Muscle layer of duodenum (tissue), 2 donors: ENCODE data around the gene PPFIA4.
A peak's percentile ranks its signal among the peaks of the same experiment; 100 is the strongest.
"Not testable (repeated sequence)": the region's sequence is repeated elsewhere in the genome, so short reads cannot be mapped to it uniquely, and the experiment has no call there.

Experiments used
- H3K27ac ChIP-seq: one replicate; pipeline ENCODE4 v1.7.0; 2013; ENCODE audit warnings: mild to moderate bottlenecking, low read length
- H3K27me3 ChIP-seq: one replicate; pipeline ENCODE4 v1.7.0; 2013; ENCODE audit warnings: low read depth, mild to moderate bottlenecking, control low read depth, low read length
- H3K36me3 ChIP-seq, 2 donors: one replicate each; pipeline ENCODE4 v1.7.0; 2013; ENCODE audit warnings: low read length in 2 of 2, control low read depth in 1 of 2, mild to moderate bottlenecking in 1 of 2; ENCODE audit not compliant: insufficient read depth in 2 of 2, control insufficient read depth in 1 of 2
- H3K4me1 ChIP-seq, 2 donors: one replicate each; pipeline ENCODE4 v1.7.0; 2013; ENCODE audit warnings: low read length in 2 of 2, mild to moderate bottlenecking in 2 of 2, control low read depth in 1 of 2, moderate library complexity in 1 of 2; ENCODE audit not compliant: insufficient read depth in 2 of 2, control insufficient read depth in 1 of 2
- H3K4me3 ChIP-seq, 2 donors: one replicate each; pipeline ENCODE4 v1.7.0; 2013; ENCODE audit warnings: low read length in 2 of 2, low read depth in 1 of 2, mild to moderate bottlenecking in 1 of 2
- H3K9me3 ChIP-seq, 2 donors: one replicate each; pipeline ENCODE4 v1.7.0; 2013; ENCODE audit warnings: low read length in 2 of 2, control low read depth in 1 of 2, mild to moderate bottlenecking in 1 of 2; ENCODE audit not compliant: control insufficient read depth in 1 of 2
- donor health status: healthy.

Gene PPFIA4

DNA sequence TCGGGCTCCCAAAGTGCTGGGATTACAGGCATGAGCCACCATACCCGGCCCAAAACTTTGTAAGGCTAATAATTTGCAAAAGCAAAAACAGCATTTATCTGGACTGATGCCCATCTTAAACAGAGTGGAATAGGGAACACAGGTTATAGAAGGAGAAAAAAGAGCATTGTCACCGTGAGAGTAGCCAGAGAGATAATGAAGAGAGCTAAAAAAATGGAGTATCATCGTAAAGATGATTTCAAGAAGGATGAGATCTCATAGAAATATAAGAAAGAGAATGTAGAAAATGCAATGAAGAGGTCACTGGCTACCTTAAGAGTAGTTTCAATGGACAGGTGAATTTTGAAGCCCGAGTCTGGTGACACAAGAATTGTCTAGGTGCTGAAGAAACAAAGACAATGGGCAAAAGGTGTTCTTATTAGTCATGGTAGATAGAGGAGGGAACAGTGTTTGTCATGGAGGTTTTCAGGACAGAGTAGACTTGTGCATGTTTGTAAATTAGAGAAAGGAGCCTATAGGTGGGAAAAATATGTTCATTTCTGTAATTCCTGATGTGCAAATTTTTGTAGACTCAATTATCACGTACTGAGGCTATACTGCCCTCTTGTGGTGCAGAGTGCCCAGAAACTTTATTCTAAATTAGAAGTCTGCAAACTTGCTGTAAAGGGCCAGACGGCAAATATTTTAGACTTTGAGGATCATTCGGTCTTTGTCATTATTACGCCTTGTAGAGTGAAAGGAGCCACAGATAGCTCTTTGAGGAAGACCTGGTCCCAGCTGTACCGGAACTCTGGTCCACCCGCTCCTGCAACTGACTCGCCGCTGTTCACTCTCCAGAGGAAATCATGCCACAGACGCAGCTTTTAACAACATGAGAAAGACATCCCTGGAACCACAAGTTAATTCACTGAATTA, 27.2 kb upstream of the PPFIA4 start:
- Histone ChIP-seq H3K4me1 (peaks cover 0 to 10% of the 10 kb centered on the region in 2 donors), H3K27ac (no peak overlapping the region), H3K36me3 (no peaks in the 10 kb centered on the region), H3K9me3 (no peaks in the 10 kb centered on the region), H3K4me3 (no peak overlapping the region), H3K27me3 (no peaks in the 10 kb centered on the region)

DNA sequence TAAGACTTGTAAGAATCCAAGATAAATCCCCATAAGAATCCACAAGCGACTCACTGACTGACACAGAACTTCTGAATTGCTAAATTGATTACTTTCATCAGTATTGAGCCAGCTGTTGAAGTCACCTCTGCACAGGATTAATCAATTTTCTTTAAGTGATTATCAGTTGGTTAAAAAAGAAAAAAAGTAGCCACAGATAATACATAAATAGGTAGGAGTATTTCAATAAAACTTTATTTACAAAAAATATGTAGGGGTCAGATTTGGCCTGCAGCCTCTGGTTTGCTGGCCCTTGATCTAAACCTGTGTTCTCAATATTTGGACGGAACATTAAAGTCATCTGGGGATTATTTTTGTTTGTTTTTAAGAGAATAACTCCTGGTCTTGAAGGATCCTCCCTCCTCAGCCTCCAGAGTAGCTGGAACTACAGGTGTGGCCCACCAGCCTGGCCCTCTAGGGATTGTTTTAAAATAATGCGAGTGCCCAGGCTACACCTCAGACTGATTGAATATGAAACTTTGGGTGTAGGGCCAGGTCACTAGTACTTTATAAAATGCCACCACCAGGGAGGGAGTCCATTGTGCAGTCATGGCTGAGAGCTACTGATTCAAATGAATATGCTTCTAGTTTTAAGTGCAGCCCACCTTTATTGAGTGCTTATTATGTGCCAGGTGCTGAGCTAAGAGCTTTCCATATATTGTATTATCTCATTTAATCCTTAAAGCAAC, 25.9 kb upstream of the PPFIA4 start:
- H3K4me3 ChIP-seq = no peak overlapping the region
- no peaks in the 10 kb centered on the region for H3K27me3 ChIP-seq
- H3K4me1 ChIP-seq = peaks cover 0 to 10% of the 10 kb centered on the region in 2 donors
- H3K9me3 ChIP-seq = no peaks in the 10 kb centered on the region
- no peaks in the 10 kb centered on the region for H3K36me3 ChIP-seq
- H3K27ac ChIP-seq = no peak overlapping the region

DNA sequence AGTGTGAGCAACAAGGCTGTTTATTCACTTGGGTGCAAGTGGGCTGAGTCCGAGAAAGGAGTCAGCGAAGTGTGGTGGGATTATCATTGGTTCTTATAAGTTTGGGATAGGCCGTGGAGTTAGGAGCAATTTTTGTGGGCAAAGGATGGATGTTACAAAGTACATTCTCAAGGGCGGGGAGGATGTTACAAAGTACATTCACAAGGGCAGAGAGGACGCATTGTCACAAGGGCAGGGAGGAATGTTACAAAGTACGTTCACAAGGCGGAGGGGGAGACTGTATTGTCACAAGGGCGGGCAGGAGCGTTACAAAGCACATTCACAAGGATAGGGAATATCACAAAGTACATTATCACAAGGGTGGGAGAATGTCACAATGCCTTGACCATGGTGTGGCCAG, 24.3 kb upstream of the PPFIA4 start:
- Histone ChIP-seq H3K9me3 (no peaks in the 10 kb centered on the region), H3K4me1 (peaks cover 0 to 20% of the 10 kb centered on the region in 2 donors), H3K27me3 (no peaks in the 10 kb centered on the region), H3K36me3 (no peaks in the 10 kb centered on the region), H3K27ac (no peak overlapping the region), H3K4me3 (no peak overlapping the region)

DNA sequence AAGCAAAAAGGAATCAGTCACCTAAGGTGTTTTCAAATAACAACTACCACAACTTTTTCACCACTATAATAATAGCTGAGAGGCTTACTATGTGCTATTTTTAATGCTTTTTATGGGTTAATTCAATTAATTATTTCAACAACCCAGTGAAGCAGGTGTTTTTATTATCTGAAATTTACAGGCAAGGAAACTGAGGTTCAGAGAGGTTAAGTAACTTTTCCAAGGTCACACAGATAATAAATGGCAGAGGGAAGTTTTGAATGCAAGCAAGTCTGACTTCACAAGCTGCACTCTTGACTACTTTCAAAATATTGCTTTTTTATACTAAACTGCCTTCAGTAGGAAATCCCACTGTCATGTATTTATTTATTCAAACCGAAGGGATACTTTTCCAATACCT, 23.3 kb upstream of the PPFIA4 start:
- Histone ChIP-seq H3K4me3 (no peak overlapping the region), H3K36me3 (no peaks in the 10 kb centered on the region), H3K27ac (no peak overlapping the region), H3K27me3 (no peaks in the 10 kb centered on the region), H3K9me3 (no peaks in the 10 kb centered on the region), H3K4me1 (peaks cover under 1 to 19% of the 10 kb centered on the region in 2 donors)

DNA sequence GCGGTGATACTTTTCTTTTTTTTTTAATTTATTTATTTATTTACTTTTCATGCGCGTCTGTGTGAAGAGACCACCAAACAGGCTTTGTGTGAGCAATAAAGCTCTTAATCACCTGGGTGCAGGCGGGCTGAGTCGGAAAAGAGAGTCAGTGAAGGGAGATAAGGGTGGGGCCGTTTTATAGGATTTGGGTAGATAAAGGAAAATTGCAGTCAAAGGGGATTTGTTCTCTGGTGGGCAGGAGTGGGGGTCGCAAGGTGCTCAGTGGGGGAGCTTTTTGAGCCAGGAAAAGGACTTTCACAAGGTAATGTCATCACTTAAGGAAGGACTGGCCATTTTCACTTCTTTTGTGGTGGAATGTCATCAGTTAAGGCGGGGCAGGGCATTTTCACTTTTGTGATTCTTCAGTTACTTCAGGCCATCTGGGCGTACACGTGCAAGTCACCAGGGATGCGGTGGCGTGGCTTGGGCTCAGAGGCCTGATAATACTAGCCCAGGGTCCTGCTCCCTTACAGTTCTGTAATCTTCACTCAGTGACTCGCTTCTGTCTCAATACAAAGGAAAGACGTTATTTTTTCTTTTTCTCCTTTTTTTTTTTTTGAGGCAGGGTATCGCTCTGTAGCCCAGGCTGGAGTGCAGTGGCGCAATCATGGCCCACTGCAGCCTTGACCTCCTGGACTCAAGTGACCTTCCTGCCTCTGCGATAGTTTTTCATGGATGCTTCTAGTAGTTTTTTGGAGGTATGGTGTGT, 20.7 kb upstream of the PPFIA4 start:
- H3K27me3 ChIP-seq, H3K27ac ChIP-seq, H3K9me3 ChIP-seq: not testable (repeated sequence)
- Histone ChIP-seq H3K36me3 (peaks cover 9 to 13% of the 10 kb centered on the region in 2 donors), H3K4me3 (peak overlapping the region in 1 of 2 donors; percentile 93), H3K4me1 (peaks cover 8 to 28% of the 10 kb centered on the region in 2 donors)

DNA sequence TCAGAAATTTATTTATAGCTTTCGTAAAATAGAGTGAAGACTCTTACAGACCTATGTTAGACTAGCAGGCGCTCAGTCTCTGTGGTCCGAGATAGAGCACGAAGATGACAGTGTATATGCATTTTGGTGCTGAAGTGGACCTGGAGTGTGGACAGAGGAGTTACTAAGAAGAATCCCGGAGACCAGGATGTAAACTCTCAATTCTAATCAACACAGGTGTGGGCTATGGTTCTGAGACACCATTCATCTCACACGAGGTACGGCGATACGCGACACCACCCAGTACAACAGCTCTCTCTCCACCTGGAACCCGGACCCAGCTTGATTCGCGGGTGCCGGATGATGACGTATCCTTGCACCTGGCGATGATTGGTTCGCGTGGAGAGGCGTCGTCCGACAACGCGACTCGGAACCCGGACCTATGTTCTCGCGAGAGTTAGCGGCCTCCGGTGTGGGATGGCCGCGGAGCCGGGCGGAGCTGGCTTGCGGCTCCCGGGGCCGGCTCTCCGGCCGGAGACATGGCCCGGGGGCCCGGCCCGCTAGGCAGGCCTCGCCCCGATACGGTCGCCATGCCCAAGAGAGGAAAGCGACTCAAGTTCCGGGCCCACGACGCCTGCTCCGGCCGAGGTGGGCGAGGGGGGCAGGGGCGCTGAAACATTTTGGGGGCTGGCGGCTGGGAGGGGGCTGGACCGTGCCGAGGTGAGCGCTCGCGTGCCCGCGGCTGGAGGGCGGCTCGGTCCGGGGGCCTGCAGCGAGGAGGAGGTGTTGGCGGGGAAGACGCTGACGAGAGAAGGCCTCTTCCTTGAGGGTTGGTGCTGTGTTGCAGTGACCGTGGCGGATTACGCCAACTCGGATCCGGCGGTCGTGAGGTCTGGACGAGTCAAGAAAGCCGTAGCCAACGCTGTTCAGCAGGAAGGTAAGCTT, 19.1 kb upstream of the PPFIA4 start, which contains the start of gene TMEM183A:
Gene TMEM183A, plus strand, starts transcription at position 427 of the 924 bp plus-strand sequence. Its CDS starts 92 bp downstream, at position 519.
- no peaks in the 10 kb centered on the region for H3K9me3 ChIP-seq
- H3K36me3 ChIP-seq = peaks cover 18 to 21% of the 10 kb centered on the region in 2 donors
- peaks cover 8 to 28% of the 10 kb centered on the region in 2 donors for H3K4me1 ChIP-seq
- H3K27ac ChIP-seq = peak within 1 kb of the TSS; percentile 99
- H3K27me3 ChIP-seq = no peaks in the 10 kb centered on the region
- H3K4me3 ChIP-seq = peak within 1 kb of the TSS; percentile 93 to 94

DNA sequence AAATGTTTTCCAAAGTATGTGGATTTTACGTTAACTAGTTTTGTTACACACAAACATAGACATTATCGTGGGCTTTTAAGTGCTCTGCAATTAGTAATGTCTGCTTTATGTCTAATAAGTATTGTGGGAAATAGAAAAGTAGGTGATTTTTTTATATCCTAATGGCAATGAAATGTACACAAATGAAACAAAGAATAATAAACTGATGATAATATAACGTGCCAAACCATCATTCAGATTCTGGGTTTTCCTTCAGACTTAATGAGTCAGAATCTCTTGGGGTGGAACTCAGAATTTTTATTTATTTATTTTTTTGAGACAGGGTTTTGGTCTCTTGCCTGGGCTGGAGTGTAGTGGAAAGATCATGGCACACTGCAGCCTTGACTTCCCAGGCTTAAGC, 17.1 kb upstream of the PPFIA4 start:
- no peak overlapping the region for H3K4me3 ChIP-seq
- peaks cover 28 to 34% of the 10 kb centered on the region in 2 donors for H3K36me3 ChIP-seq
- peaks cover 8 to 28% of the 10 kb centered on the region in 2 donors for H3K4me1 ChIP-seq
- no peaks in the 10 kb centered on the region for H3K9me3 ChIP-seq
- H3K27me3 ChIP-seq = no peaks in the 10 kb centered on the region
- no peak overlapping the region for H3K27ac ChIP-seq

DNA sequence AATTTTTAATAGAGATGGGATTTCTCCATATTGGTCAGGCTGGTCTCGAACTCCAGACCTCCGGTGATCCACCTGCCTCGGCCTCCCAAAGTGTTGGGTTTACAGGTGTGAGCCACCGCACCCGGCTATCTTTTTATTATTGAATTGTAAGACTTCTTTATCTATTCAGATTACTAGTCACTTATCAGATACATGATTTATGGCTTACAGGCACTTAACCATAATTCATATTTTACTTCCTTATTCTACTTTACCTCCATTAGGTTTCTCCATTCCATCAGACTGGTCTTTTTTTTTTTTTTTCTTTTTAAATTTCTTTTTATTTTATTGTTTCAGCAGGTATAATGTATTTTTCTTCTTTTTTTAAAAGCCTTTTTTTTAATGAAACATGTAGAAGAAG, 14.7 kb upstream of the PPFIA4 start:
- Histone ChIP-seq H3K4me1 (peaks cover 8 to 21% of the 10 kb centered on the region in 2 donors), H3K9me3 (no peaks in the 10 kb centered on the region), H3K4me3 (no peak overlapping the region), H3K27me3 (no peaks in the 10 kb centered on the region), H3K27ac (no peak overlapping the region), H3K36me3 (peaks cover 52 to 58% of the 10 kb centered on the region in 2 donors)

DNA sequence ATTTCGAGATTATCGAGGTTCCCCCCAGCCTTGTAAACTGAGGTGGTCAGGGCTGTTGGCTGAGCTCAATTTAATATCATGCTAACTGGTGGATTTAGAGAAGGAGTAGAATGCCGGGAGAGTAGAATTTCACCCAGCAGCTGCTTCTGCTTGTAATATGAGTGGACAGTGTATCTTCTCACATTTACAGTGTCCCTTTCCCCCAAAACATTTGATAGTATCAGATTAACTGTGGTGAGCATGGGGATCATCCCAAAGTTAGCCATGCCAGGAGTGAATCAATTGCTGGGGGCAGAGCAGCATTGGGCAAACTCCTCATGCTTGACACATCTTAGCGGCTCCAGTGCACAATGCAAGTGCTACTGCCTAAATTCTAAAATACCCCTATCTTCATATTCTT, 9.2 kb upstream of the PPFIA4 start:
- no peaks in the 10 kb centered on the region for H3K9me3 ChIP-seq
- no peaks in the 10 kb centered on the region for H3K4me1 ChIP-seq
- no peaks in the 10 kb centered on the region for H3K27me3 ChIP-seq
- peaks cover 79 to 91% of the 10 kb centered on the region in 2 donors for H3K36me3 ChIP-seq
- no peak overlapping the region for H3K27ac ChIP-seq
- H3K4me3 ChIP-seq = no peak overlapping the region

DNA sequence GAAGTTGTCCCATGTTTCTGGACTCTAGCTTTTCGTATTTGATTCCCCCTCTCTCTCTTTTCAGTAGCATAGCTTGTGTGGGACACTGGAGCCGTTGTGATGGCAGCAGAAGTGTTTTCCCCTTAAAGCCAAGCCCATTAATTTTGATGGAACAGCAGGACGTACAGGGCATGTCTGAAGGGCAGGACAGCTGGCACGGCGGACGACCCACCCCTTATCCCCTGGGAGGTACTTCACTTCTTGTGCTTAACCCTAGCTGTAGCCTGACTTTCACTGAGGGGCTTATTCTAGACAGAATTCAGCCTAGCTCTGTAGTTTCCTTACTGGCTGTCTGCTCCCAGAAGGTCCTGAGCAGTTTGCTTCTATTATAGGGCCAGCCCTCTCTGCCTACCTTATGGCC, 8.6 kb upstream of the PPFIA4 start:
- Histone ChIP-seq H3K36me3 (peaks cover 75 to 91% of the 10 kb centered on the region in 2 donors), H3K27me3 (no peaks in the 10 kb centered on the region), H3K4me3 (no peak overlapping the region), H3K4me1 (no peaks in the 10 kb centered on the region), H3K9me3 (no peaks in the 10 kb centered on the region), H3K27ac (no peak overlapping the region)
